Neuronal stem cell (in vitro differentiated cells): ENCODE measurements around the gene MINK1.

ENCODE experiments used
- DNase-seq: peaks from one replicate; pipeline ENCODE4 v3.0.0-alpha.2; 2013; ENCODE audit warnings: low spot score
- H2AFZ ChIP-seq: one replicate; pipeline ENCODE4 v1.6.1; 2013; ENCODE audit warnings: mild to moderate bottlenecking, low read length, inconsistent platforms
- H2AK5ac ChIP-seq: 2 replicates; pipeline ENCODE4 v1.6.1; 2013; ENCODE audit warnings: low read depth, mild to moderate bottlenecking, inconsistent platforms, low read length, moderate library complexity, mixed read lengths
- H2BK120ac ChIP-seq: 2 replicates; pipeline ENCODE4 v1.6.1; 2013; ENCODE audit warnings: low read depth, mild to moderate bottlenecking, inconsistent platforms, low read length, moderate library complexity, mixed read lengths
- H2BK12ac ChIP-seq: one replicate; pipeline ENCODE4 v1.6.1; 2013; ENCODE audit warnings: low read length, inconsistent platforms
- H2BK15ac ChIP-seq: 2 replicates; pipeline ENCODE4 v1.6.1; 2013; ENCODE audit warnings: mild to moderate bottlenecking, low read length, inconsistent platforms, mixed read lengths
- H2BK5ac ChIP-seq: one replicate; pipeline ENCODE4 v1.6.1; 2013; ENCODE audit warnings: inconsistent platforms, mild to moderate bottlenecking, low read length, moderate library complexity
- H3K14ac ChIP-seq: one replicate; pipeline ENCODE4 v1.6.1; 2013; ENCODE audit warnings: low read length, inconsistent platforms
- H3K18ac ChIP-seq: 2 replicates; pipeline ENCODE4 v1.6.1; 2013; ENCODE audit warnings: low read length, inconsistent platforms
- H3K23ac ChIP-seq: 2 replicates; pipeline ENCODE4 v1.6.1; 2013; ENCODE audit warnings: low read depth, mild to moderate bottlenecking, mixed read lengths, low read length, inconsistent platforms; ENCODE audit not compliant: poor library complexity
- H3K27ac ChIP-seq: replicated peaks from 3 replicates; pipeline ENCODE4 v1.5.1; 2013; ENCODE audit warnings: low read length, inconsistent platforms
- H3K27me3 ChIP-seq, 3 experiments: 2 replicates each; pipeline ENCODE4 v1.6.1; 2013; ENCODE audit warnings: low read length in 3 of 3, mild to moderate bottlenecking in 2 of 3, inconsistent platforms in 1 of 3, low read depth in 1 of 3, mixed read lengths in 1 of 3, moderate library complexity in 1 of 3; ENCODE audit not compliant: control insufficient read depth in 3 of 3, insufficient read depth in 3 of 3
- H3K36me3 ChIP-seq, 2 donors: replicated peaks in 1 of 2; 2 replicates each; pipeline ENCODE4 v1.6.1; 2013; ENCODE audit warnings: low read length in 2 of 2; ENCODE audit not compliant: control insufficient read depth in 2 of 2, insufficient read depth in 2 of 2
- H3K4ac ChIP-seq: 2 replicates; pipeline ENCODE4 v1.6.1; 2013; ENCODE audit warnings: inconsistent platforms, mild to moderate bottlenecking, low read length, moderate library complexity
- H3K4me1 ChIP-seq, 2 donors: 1 replicate in 1 of 2; 2 replicates in 1 of 2; pipeline ENCODE4 v1.6.1; 2013; ENCODE audit warnings: low read length in 2 of 2, low read depth in 1 of 2; ENCODE audit not compliant: control insufficient read depth in 2 of 2, insufficient read depth in 1 of 2
- H3K4me2 ChIP-seq: one replicate; pipeline ENCODE4 v1.6.1; 2013; ENCODE audit warnings: mild to moderate bottlenecking, low read length, inconsistent platforms; ENCODE audit not compliant: insufficient read depth, poor library complexity, severe bottlenecking
- H3K4me3 ChIP-seq, 2 donors: 2 replicates each; pipeline ENCODE4 v1.5.1; 2013; ENCODE audit warnings: low read length in 2 of 2, mild to moderate bottlenecking in 2 of 2, inconsistent platforms in 1 of 2, moderate library complexity in 1 of 2
- H3K79me1 ChIP-seq: one replicate; pipeline ENCODE4 v1.6.1; 2013; ENCODE audit warnings: low read depth, mild to moderate bottlenecking, inconsistent platforms, low read length, moderate library complexity
- H3K9ac ChIP-seq: one replicate; pipeline ENCODE4 v1.6.1; 2013; ENCODE audit warnings: mild to moderate bottlenecking, low read depth, low read length, inconsistent platforms; ENCODE audit not compliant: poor library complexity
- H3K9me3 ChIP-seq, 2 donors: replicated peaks in 1 of 2; 2 replicates each; pipeline versions ENCODE3 to v1.6.1; 2013; ENCODE audit warnings: low read length in 2 of 2, mild to moderate bottlenecking in 2 of 2, inconsistent platforms in 1 of 2, low read depth in 1 of 2, mixed read lengths in 1 of 2, moderate library complexity in 1 of 2; ENCODE audit not compliant: control insufficient read depth in 2 of 2, insufficient read depth in 1 of 2
- H4K8ac ChIP-seq: one replicate; pipeline ENCODE4 v1.6.1; 2013; ENCODE audit warnings: low read depth, mild to moderate bottlenecking, inconsistent platforms, low read length, moderate library complexity
- H4K91ac ChIP-seq: one replicate; pipeline ENCODE4 v1.6.1; 2013; ENCODE audit warnings: low read length, low read depth, mild to moderate bottlenecking, inconsistent platforms; ENCODE audit not compliant: poor library complexity
- WGBS, 2 donors: extraction: QIAGEN DNeasy Blood & Tissue Kit; methylation state at CpG; one replicate each; pipeline ENCODE4 v1.1.7; 2013; ENCODE audit warnings: missing lambda C conversion rate in 2 of 2, mixed read lengths in 1 of 2; ENCODE audit not compliant: insufficient read length in 2 of 2, insufficient replicate concordance in 1 of 2; ENCODE audit errors: extremely low coverage in 2 of 2; 5-methylcytosine and 5-hydroxymethylcytosine counted together

MINK1 gene

GRCh38 chr17:4936436-4936835, 103.3 kb downstream of the MINK1 start:
- DNase-seq, result no peak
- Histone ChIP-seq H3K27ac (no peak overlapping the region), H3K9ac (no peak overlapping the region), H3K4me2 (no peak overlapping the region), H3K23ac (no peak overlapping the region), H2BK5ac (no peak overlapping the region), H2AFZ (no peak overlapping the region), H3K27me3 (no peaks in the 10 kb centered on the region), H3K4me3 (no peak overlapping the region), H2AK5ac (no peak overlapping the region), H3K9me3 (no peaks in the 10 kb centered on the region), H3K4ac (no peak overlapping the region), H4K8ac (no peak overlapping the region), H3K79me1 (peaks cover 17% of the 10 kb centered on the region), H3K4me1 (peaks cover 11 to 12% of the 10 kb centered on the region in 2 donors), H2BK12ac (no peak overlapping the region), H2BK15ac (no peak overlapping the region), H3K14ac (no peak overlapping the region), H3K36me3 (peaks cover 18 to 34% of the 10 kb centered on the region in 2 donors), H4K91ac (no peak overlapping the region), H2BK120ac (no peak overlapping the region), H3K18ac (no peak overlapping the region)
- no CpG with 5 or more reads among the region's 3 CpGs for WGBS, 2 donors

DNA sequence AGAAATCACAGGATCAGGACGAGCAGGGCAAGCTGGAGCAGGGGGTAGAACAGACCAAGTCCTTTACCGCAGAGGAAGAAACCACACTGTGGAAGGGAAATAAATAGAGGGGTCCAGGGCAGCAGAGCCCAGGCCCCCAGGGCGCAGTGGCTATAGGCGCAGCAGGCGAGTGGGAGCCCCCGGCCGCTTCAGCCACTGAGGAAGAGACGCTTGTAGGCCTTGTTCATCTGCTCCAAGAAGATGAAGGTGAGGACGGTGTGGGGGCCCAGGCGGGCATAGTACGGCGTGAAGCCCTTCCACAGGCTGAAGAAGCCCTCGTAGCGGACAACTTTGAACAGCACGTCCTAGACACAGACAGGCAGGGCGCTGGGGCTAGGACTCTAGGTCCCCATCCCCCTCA, 104.4 kb downstream of the MINK1 start:
- H2BK12ac ChIP-seq, result no peak overlapping the region
- peaks cover 17% of the 10 kb centered on the region for H3K79me1 ChIP-seq
- no peak overlapping the region for H2AK5ac ChIP-seq
- H2AFZ ChIP-seq, result no peak overlapping the region
- no peak overlapping the region for H3K14ac ChIP-seq
- H3K4ac ChIP-seq, result no peak overlapping the region
- no peaks in the 10 kb centered on the region for H3K27me3 ChIP-seq
- no peak for DNase-seq
- peaks cover 24 to 44% of the 10 kb centered on the region in 2 donors for H3K36me3 ChIP-seq
- H3K4me1 ChIP-seq, result peaks cover 11 to 12% of the 10 kb centered on the region in 2 donors
- H3K27ac ChIP-seq, result no peak overlapping the region
- H3K18ac ChIP-seq, result no peak overlapping the region
- no peak overlapping the region for H4K91ac ChIP-seq
- H3K4me3 ChIP-seq, result no peak overlapping the region
- no peak overlapping the region for H3K9ac ChIP-seq
- H2BK120ac ChIP-seq, result no peak overlapping the region
- H2BK5ac ChIP-seq, result peak overlapping the region; percentile 43
- H2BK15ac ChIP-seq, result no peak overlapping the region
- no peak overlapping the region for H3K23ac ChIP-seq
- no peaks in the 10 kb centered on the region for H3K9me3 ChIP-seq
- WGBS, 2 donors, result no CpG with 5 or more reads among the region's 16 CpGs
- H3K4me2 ChIP-seq, result no peak overlapping the region
- no peak overlapping the region for H4K8ac ChIP-seq

GRCh38 chr17:4938069-4938491, 104.9 kb downstream of the MINK1 start:
- Histone ChIP-seq H3K27ac (no peak overlapping the region), H3K4ac (no peak overlapping the region), H3K4me2 (no peak overlapping the region), H3K9ac (peak overlapping the region; percentile 56), H4K8ac (no peak overlapping the region), H2AFZ (no peak overlapping the region), H3K4me1 (peaks cover 11 to 12% of the 10 kb centered on the region in 2 donors), H3K18ac (no peak overlapping the region), H3K27me3 (no peaks in the 10 kb centered on the region), H4K91ac (peak overlapping the region; percentile 73), H3K79me1 (peaks cover 17% of the 10 kb centered on the region), H3K4me3 (peak overlapping the region in 1 of 2 donors; percentile 93), H3K9me3 (no peaks in the 10 kb centered on the region), H3K36me3 (peaks cover 29 to 49% of the 10 kb centered on the region in 2 donors), H2BK5ac (peak overlapping the region; percentile 43), H2BK120ac (no peak overlapping the region), H2BK12ac (no peak overlapping the region), H3K14ac (no peak overlapping the region), H3K23ac (peak overlapping the region; percentile 23), H2BK15ac (peak overlapping the region; percentile 25), H2AK5ac (no peak overlapping the region)
- no peak for DNase-seq
- no CpG with 5 or more reads among the region's 11 CpGs for WGBS, 2 donors

GRCh38 chr17:4938688-4939545, 105.8 kb downstream of the MINK1 start:
- H2AFZ ChIP-seq, result peak overlapping the region; percentile 90
- no peaks in the 10 kb centered on the region for H3K9me3 ChIP-seq
- H3K27ac ChIP-seq, result peak overlapping the region; percentile 95
- H3K4ac ChIP-seq, result no peak overlapping the region
- no peak overlapping the region for H3K14ac ChIP-seq
- no peaks in the 10 kb centered on the region for H3K27me3 ChIP-seq
- H3K4me2 ChIP-seq, result peak overlapping the region; percentile 95
- H2AK5ac ChIP-seq, result peak overlapping the region; percentile 58
- peak overlapping the region; percentile 89 for H2BK15ac ChIP-seq
- H4K91ac ChIP-seq, result no peak overlapping the region
- no peak overlapping the region for H4K8ac ChIP-seq
- H3K4me3 ChIP-seq, result peak overlapping the region; percentile 93 to 95
- peak overlapping the region; percentile 94 for H3K9ac ChIP-seq
- peak overlapping the region; percentile 95 for H3K18ac ChIP-seq
- peaks cover 19% of the 10 kb centered on the region for H3K79me1 ChIP-seq
- H2BK120ac ChIP-seq, result peak overlapping the region; percentile 65
- peak overlapping the region; percentile 8 for H2BK5ac ChIP-seq
- H3K36me3 ChIP-seq, result peaks cover 35 to 58% of the 10 kb centered on the region in 2 donors
- peak overlapping the region; percentile 87 for H3K23ac ChIP-seq
- DNase-seq, result no peak
- H2BK12ac ChIP-seq, result no peak overlapping the region
- peaks cover 11 to 12% of the 10 kb centered on the region in 2 donors for H3K4me1 ChIP-seq
- WGBS, 2 donors, result no CpG with 5 or more reads among the region's 19 CpGs
